ENCODE measurements around the gene RAD9B. TPM values are rescaled to one million over a fixed set of nuclear protein-coding genes. Genes with fewer than 3 reads are reported as not detected.

Gene RAD9B
- total and polyA plus RNA-seq, 9 of the 15 experiments (the other 6 are each of a cell fraction or from before 2014, with no cell fraction given): 0.05 to 0.83 (median 0.32) TPM

DNA sequence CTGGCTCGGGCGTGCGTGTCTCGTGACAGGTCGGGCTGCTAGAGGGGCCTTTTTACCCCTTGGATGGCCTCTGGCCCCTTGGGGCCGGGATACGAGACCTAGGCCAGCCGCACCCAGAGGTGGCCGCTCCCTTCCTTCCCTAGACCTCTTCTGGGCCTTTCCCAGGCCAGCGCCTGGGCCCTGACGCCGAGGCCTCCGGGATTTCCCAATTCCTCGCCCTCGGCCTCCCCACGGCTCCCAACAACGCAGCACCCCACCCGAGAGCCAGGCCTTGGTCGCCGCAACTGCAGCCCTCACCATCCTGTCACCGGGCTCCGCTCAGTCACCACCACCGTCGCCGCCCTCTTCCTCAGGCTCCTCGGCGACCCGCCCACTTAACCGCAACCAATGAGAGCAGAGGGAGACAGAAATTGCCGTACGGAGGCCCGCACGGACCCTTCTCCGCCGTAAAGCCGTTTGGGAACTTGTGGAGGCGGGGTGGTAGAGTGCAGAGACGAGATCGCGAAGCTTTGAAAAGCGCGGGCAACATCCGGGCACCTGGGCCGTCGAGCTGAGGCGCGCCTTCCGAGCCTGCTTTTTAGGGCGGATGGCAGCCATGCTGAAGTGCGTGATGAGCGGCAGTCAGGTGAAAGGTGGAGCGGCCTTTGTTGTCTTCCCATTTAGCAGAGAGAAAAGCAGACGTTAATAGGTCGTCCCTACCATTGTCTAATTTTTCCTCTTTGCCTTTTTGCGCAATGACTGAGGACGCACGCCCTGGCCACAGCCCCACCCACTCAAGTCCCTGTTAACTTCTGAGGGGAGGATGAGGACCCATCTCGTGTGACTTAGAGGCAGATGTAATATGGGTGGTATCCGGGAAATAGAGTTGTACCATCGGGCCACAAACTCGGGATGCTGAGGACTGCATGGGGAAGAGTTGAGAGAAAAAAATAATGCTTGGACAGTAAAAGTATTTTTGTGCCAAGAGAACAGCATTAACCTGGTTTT lies at the start of gene RAD9B, which contains the start of gene VPS29 (continued):
- TF ChIP-seq CREB1 (IDR thresholded peaks at IDR 0.05) (peak; percentile 34; the same call in 1 of the 2 replicates), CREB1 (CRISPR knock-in tag; IDR thresholded peaks at IDR 0.05) (peak; percentile 75; the same call in 1 of the 2 replicates), ZNF561 (CRISPR knock-in tag; conservative IDR thresholded peaks at IDR 0.05) (no peak; the same call in 1 of the 2 replicates), HDAC2 (IDR thresholded peaks at IDR 0.05) (peak; percentile 71; the same call in 1 of the 2 replicates), NR1H2 (CRISPR knock-in tag; IDR thresholded peaks at IDR 0.05) (no peak; the same call in none of the 2 replicates), GTF2F1 (IDR thresholded peaks at IDR 0.05; ENCODE audit: low read depth, low read length) (no peak), HSF4 (CRISPR knock-in tag; IDR thresholded peaks at IDR 0.05; ENCODE audit: borderline replicate concordance) (peak; percentile 89; the same call in 1 of the 2 replicates), SREBF1 (IDR thresholded peaks at IDR 0.05; ENCODE audit: borderline replicate concordance, low read depth, low read length) (no peak), NFIX (CRISPR knock-in tag; IDR thresholded peaks at IDR 0.05; ENCODE audit: low read depth) (no peak), ZNF12 (CRISPR knock-in tag; IDR thresholded peaks at IDR 0.05) (peak; percentile 60; the same call in 1 of the 2 replicates), KLF16 (IDR thresholded peaks at IDR 0.05) (peak; percentile 88), SIN3B (IDR thresholded peaks at IDR 0.05; ENCODE audit: low read depth) (no peak; the same call in none of the 2 replicates), IFI16 (CRISPR knock-in tag; IDR thresholded peaks at IDR 0.05) (peak; percentile 83), SRSF3 (IDR thresholded peaks at IDR 0.05; ENCODE audit: insufficient read depth, low read length) (no peak), LEF1 (IDR thresholded peaks at IDR 0.05) (no peak; the same call in none of the 2 replicates), GTF2A2 (tag; IDR thresholded peaks at IDR 0.05) (peak; percentile 43; the same call in 1 of the 2 replicates), AFF1 (IDR thresholded peaks at IDR 0.05; ENCODE audit: low read depth in 1 of 2, partially characterized antibody in 2 of 2) (peak; percentile 69 to 81), SREBF2 (CRISPR knock-in tag; IDR thresholded peaks at IDR 0.05) (0 out of 2 replicates have a peak, but pooled peaks have one; percentile 90), SLC30A9 (CRISPR knock-in tag; IDR thresholded peaks at IDR 0.05) (0 out of 2 replicates have a peak, but pooled peaks have one; percentile 42)
- TF ChIP-seq, protein P1, sequence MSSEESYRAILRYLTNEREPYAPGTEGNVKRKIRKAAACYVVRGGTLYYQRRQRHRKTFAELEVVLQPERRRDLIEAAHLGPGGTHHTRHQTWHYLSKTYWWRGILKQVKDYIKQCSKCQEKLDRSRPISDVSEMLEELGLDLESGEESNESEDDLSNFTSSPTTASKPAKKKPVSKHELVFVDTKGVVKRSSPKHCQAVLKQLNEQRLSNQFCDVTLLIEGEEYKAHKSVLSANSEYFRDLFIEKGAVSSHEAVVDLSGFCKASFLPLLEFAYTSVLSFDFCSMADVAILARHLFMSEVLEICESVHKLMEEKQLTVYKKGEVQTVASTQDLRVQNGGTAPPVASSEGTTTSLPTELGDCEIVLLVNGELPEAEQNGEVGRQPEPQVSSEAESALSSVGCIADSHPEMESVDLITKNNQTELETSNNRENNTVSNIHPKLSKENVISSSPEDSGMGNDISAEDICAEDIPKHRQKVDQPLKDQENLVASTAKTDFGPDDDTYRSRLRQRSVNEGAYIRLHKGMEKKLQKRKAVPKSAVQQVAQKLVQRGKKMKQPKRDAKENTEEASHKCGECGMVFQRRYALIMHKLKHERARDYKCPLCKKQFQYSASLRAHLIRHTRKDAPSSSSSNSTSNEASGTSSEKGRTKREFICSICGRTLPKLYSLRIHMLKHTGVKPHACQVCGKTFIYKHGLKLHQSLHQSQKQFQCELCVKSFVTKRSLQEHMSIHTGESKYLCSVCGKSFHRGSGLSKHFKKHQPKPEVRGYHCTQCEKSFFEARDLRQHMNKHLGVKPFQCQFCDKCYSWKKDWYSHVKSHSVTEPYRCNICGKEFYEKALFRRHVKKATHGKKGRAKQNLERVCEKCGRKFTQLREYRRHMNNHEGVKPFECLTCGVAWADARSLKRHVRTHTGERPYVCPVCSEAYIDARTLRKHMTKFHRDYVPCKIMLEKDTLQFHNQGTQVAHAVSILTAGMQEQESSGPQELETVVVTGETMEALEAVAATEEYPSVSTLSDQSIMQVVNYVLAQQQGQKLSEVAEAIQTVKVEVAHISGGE (CRISPR knock-in tag; IDR thresholded peaks at IDR 0.05): peak in 1 of 3 experiments; percentile 77; a peak in 2 of 6 replicates

Data from K562 (cell line).